ENCODE measurements around the gene GARIN5A. TPM values are rescaled to one million over a fixed set of nuclear protein-coding genes. Genes with fewer than 3 reads are reported as not detected.
A peak's percentile ranks its signal among the peaks of the same experiment; 100 is the strongest.

GARIN5A gene
- total RNA-seq, 2 experiments from 2014 or later = 0.77 to 0.88 TPM

DNA sequence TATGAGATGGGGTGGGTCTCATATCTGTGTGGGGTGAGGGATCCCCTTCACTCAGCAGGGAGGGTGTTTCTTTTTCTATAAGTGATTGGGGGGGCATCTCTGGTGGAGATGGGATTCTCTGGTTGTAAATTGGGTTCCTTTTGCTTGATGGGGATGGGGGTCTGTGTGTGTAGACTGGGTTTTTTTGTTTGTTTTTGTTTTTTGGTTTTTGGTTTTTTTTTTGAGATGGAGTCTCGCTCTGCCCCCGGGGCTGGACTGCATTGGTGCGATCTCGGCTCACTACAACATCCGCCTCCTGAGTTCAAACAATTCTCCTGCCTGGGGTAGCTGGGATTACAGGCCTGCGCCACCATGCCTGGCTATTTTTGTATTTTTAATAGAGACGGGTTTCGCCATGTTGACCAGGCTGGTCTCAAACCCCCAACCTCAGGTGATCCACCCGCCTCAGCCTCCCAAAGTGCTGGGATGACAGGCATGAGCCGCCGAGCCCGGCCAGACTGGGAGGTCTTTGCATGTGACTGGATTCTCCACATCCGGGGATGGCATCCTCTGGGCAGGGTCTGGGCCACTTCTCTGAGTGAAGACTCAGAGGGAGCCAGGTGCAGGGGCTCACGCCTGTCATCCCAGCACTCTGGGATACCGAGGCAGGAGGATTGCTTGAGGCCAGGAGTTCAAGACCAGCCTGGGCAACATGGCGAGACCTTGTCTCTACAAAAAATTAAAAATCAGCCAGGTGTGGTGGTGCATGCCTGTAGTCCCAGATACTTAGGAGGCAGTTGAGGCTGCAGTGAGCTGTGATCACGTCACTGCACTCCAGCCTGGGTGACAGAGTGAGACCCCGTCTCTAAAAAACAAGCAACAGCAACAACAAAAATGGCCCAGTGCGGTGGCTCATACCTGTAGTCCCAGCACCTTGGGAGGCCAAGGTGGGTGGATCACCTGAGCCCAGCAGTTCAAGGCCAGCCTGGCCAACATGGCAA is 43.2 kb downstream of the GARIN5A start:
- CTCF ChIA-PET = no interaction called here
- DNase-seq = no peak
- no peaks in the 10 kb centered on the region for H3K36me3 Mint-ChIP-seq
- H3K4me1 Mint-ChIP-seq (ENCODE audit: low read depth) = peaks cover 14% of the 10 kb centered on the region
- no peak overlapping the region for H3K27ac Mint-ChIP-seq
- no peaks in the 10 kb centered on the region for H3K9me3 Mint-ChIP-seq
- POLR2A ChIA-PET = no interaction called here
- intact Hi-C loops (cut with micrococcal nuclease) = no loop called here
- peaks cover 23% of the 10 kb centered on the region for H3K27me3 Mint-ChIP-seq
- H3K4me3 Mint-ChIP-seq = peak overlapping the region; percentile 23

DNA sequence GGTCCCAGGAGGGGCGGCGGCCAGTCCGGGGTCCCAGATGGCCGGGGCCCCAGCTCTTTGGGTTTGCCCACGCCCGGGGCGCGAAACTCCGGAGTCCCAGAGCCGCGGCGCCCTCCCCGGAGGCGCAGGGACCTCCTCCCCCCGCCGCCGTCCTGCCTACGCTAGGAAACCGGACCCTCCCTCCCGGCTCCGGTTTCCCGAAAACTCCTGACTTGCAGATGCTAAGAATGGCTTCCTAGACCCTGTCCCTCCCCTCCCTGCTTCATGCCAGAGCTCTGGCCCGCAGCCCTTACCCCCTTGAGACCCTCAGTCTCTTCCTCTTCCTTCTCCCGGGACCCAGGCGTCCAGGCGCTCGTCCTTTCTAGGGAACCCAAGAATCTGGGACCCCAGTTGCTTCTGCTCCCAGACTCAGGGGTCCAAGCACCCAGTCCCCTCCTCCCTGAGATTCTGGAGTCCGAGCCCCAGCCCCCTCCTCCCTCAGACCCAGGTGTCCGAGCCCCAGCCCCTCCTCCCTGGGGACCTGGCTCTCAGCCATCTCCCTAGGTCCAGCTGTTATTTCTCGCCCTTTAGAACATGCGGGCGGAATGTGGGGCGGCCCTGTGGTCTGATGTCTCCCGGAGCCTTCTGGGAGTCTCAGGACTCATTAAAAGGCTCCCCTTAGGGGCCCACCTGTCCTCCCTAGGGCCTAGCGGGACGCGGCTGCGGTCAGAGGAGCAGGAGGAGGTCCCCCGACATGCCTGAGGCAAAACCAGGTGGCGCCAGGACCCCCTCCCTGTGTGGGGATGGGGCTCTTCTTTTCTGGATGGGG is 44.2 kb downstream of the GARIN5A start, which contains the start of gene MYBPC2:
MYBPC2 (plus strand) TSS at position 672 of the 808 bp plus-strand sequence; CDS start at position 734, 62 bp downstream.
- Mint-ChIP-seq H3K9me3 (no peaks in the 10 kb centered on the region), H3K4me3 (peak within 1 kb of the TSS; percentile 74), H3K27me3 (peaks cover 24% of the 10 kb centered on the region), H3K27ac (peak within 1 kb of the TSS; percentile 87), H3K36me3 (no peaks in the 10 kb centered on the region), H3K4me1 (ENCODE audit: low read depth) (peaks cover 16% of the 10 kb centered on the region)
- intact Hi-C loops (cut with micrococcal nuclease) = no loop called here
- ChIA-PET POLR2A (no interaction called here), CTCF (interaction anchor here (2.1 kb wide), 1 partner anchor 28 kb away, joined by 8 read pairs; no protein-coding TSS in a partner anchor)
- peak; percentile 21 for DNase-seq

DNA sequence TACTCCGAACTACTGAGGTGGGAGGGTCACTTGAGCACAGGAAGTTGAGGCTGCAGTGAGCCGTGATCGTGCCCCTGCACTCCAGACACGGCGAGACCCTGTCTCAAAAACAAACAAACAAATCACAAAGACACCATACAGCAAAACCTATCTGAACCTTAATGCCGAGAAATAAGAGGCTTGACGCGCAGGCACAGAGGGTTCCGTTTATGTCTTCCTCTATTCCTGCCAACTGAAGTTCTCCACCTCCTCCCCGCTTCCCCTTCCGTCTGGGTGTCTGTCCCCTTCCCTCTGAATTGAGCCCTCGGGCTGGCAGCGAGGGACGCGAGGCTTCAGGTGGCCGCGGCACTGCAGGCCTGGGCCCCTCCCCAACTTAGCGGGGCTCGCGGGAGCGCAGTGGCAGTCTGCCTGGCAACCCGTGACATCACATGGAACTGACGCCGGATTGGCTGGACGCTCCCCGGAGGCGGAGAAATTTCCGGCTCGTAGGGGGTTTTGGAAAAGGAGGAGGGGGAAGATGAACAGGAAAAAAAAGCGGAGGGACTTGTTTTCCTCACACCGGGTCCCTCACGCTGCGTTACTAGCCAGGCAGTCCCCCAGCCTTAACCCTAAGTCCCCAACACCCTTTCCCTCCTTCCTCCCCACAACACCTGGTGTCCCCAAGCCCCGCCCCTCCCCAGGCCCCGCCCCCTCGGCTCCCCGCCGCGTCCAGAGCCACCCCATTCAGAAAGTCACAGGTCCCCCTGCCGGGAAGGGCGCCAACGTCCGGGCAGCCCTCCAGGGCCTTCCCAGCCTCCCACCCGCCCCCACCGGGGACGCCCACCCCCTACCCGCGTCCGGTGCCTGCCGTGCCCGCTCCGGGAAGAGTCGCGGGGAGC is 45.1 kb downstream of the GARIN5A start:
- H3K4me3 Mint-ChIP-seq = peak overlapping the region; percentile 74

DNA sequence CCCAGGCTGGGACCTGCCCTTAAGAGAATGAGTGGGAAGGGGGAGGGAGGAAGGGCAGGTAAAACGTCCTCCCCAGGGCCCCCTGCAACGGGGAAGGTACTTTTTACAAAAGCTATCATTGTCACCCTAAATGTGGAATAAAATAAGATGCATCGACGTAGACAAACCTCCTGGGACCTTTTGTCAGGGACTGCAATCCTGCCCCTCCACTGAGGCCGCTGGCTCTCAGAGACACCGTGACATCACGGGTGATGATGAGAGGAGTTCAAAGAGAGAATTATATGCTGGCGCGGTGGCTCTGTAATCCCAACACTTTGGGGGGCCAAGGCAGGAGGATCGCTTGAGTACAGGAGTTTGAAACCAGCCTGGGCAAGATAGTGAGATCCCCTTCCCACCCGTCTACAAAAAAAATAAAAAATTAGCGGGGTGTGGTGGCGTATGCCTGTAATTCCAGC is 45.7 kb downstream of the GARIN5A start:
- DNase-seq = no peak
- H3K27me3 Mint-ChIP-seq = peaks cover 24% of the 10 kb centered on the region
- no peaks in the 10 kb centered on the region for H3K9me3 Mint-ChIP-seq
- ChIA-PET POLR2A (interaction anchor here (0.6 kb wide), 1 partner anchor 36 kb away, joined by 5 read pairs; no protein-coding TSS in a partner anchor), CTCF (interaction anchor here (1.8 to 2.1 kb wide), 2 partner anchors 30 to 74 kb away, joined by 7 to 8 read pairs; no protein-coding TSS in a partner anchor)
- no peaks in the 10 kb centered on the region for H3K36me3 Mint-ChIP-seq
- no peak overlapping the region for H3K27ac Mint-ChIP-seq
- H3K4me3 Mint-ChIP-seq = peak overlapping the region; percentile 74
- peaks cover 16% of the 10 kb centered on the region for H3K4me1 Mint-ChIP-seq (ENCODE audit: low read depth)
- intact Hi-C loops (cut with micrococcal nuclease) = no loop called here

More for the DNA sequence above, 45.1 kb downstream of the GARIN5A start:
- Mint-ChIP-seq H3K27me3 (peaks cover 24% of the 10 kb centered on the region), H3K9me3 (no peaks in the 10 kb centered on the region), H3K4me1 (ENCODE audit: low read depth) (peaks cover 16% of the 10 kb centered on the region), H3K27ac (peak overlapping the region; percentile 87), H3K36me3 (no peaks in the 10 kb centered on the region)
- CTCF ChIA-PET = interaction anchor here (1.8 to 2.1 kb wide), 2 partner anchors 29 to 74 kb away, joined by 7 to 8 read pairs; no protein-coding TSS in a partner anchor
- POLR2A ChIA-PET = no interaction called here
- peak; percentile 93 for DNase-seq
- intact Hi-C loops (cut with micrococcal nuclease) = no loop called here

DNA sequence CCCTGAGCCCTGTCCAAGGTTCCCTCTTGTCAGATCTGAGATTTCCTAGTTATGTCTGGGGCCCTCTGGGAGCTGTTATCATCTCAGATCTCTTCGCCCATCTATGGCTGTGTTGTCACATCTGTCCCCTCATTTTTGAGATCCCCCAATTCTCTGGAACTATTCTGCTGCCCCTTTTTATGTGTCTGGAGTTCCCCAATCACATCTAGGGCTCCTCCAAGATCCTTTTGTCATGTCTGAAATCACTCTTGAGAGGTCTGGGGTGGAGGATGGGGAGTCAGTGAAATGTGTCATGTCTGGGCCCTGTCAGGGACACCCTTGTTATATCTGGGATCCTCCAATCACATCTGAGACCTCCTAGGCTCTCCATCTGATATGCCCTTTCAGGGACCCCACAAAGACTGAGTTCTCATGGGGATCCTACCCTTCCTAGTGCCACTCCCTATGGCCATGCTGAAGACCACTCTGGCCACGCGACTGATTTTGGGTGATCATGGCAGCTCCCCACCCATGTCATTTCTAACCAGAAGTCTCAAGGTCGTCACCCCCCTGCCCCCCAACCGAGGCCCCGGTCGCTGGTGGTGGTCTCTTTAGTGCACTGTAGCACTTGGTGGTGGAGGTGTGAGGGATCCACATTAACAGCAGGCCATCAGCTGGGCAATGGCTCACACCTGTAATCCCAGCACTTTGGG is 47.7 kb downstream of the GARIN5A start:
- POLR2A ChIA-PET = no interaction called here
- intact Hi-C loops (cut with micrococcal nuclease) = no loop called here
- no peaks in the 10 kb centered on the region for H3K9me3 Mint-ChIP-seq
- no peak overlapping the region for H3K27ac Mint-ChIP-seq
- H3K4me3 Mint-ChIP-seq = no peak overlapping the region
- no peaks in the 10 kb centered on the region for H3K36me3 Mint-ChIP-seq
- peaks cover 16% of the 10 kb centered on the region for H3K4me1 Mint-ChIP-seq (ENCODE audit: low read depth)
- peaks cover 23% of the 10 kb centered on the region for H3K27me3 Mint-ChIP-seq
- no peak for DNase-seq
- CTCF ChIA-PET = interaction anchor here (1.2 kb wide), 1 partner anchor 31 kb away, joined by 3 read pairs; no protein-coding TSS in a partner anchor

DNA sequence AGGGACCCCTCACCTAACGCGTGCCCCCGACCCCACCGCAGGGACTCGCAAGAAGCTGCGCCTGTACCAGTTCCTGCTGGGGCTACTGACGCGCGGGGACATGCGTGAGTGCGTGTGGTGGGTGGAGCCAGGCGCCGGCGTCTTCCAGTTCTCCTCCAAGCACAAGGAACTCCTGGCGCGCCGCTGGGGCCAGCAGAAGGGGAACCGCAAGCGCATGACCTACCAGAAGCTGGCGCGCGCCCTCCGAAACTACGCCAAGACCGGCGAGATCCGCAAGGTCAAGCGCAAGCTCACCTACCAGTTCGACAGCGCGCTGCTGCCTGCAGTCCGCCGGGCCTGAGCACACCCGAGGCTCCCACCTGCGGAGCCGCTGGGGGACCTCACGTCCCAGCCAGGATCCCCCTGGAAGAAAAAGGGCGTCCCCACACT is 48.6 kb downstream of the GARIN5A start:
- Mint-ChIP-seq H3K27me3 (peaks cover 21% of the 10 kb centered on the region), H3K4me1 (ENCODE audit: low read depth) (peaks cover 16% of the 10 kb centered on the region), H3K36me3 (no peaks in the 10 kb centered on the region), H3K4me3 (peak overlapping the region; percentile 41), H3K9me3 (no peaks in the 10 kb centered on the region), H3K27ac (no peak overlapping the region)
- intact Hi-C loops (cut with micrococcal nuclease) = no loop called here
- DNase-seq = peak; percentile 47
- ChIA-PET CTCF (no interaction called here), POLR2A (no interaction called here)

DNA sequence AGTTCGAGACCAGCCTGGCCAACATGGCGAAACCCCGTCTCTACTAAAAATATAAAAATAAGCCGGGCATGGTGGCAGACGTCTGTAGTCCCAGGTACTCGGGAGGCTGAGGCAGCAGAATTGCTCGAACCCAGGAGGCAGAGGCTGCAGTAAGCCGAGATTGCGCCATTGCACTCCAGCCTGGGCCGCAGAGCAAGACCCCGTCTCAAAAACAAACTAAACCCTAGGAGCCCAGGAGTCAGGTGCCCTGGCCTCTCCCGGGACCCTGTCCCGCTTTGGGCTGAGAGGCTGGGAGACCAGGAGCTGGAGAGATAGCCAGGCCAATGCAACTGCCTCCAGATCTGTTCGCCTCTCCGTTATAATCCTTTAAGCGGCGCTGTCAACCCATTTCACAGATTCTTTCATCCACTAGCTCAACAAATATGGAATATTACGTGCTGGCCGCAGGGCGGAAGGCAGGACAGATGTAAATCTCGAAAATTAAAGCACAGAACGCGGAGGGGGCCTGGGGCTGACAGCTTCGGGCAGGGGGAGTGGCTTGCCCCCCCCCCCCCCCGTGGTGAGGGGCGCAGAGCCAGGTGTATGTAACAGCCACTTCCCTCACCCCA is 49.2 kb downstream of the GARIN5A start:
- H3K27me3 Mint-ChIP-seq = peaks cover 18% of the 10 kb centered on the region
- ChIA-PET POLR2A (no interaction called here), CTCF (interaction anchor here (0.7 kb wide), 1 partner anchor 69 kb away, joined by 3 read pairs; no protein-coding TSS in a partner anchor)
- intact Hi-C loops (cut with micrococcal nuclease) = no loop called here
- no peak for DNase-seq
- no peaks in the 10 kb centered on the region for H3K9me3 Mint-ChIP-seq
- H3K4me1 Mint-ChIP-seq (ENCODE audit: low read depth) = peaks cover 16% of the 10 kb centered on the region
- no peaks in the 10 kb centered on the region for H3K36me3 Mint-ChIP-seq
- no peak overlapping the region for H3K27ac Mint-ChIP-seq
- no peak overlapping the region for H3K4me3 Mint-ChIP-seq

DNA sequence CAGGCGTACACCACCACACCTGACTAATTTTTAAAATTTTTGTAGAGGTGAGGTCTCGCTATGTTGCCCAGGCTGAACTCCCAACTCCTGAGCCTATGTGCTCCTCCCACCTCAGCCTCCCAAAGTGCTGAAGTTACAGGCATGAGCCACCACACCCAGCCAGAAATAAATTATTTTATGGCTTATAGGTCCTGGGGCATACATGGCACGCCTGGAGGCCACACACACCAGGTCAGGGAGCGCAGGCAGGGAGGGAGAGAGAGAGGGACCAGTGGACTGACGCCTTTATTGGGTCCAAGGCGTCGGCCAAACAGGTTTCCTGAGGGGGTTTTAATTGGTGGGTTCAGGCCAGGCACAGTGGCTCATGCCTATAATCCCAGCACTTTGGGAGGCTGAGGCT is 51.1 kb downstream of the GARIN5A start:
- ChIA-PET CTCF (no interaction called here), POLR2A (no interaction called here)
- intact Hi-C loops (cut with micrococcal nuclease) = no loop called here
- peaks cover 5% of the 10 kb centered on the region for H3K4me1 Mint-ChIP-seq (ENCODE audit: low read depth)
- no peaks in the 10 kb centered on the region for H3K9me3 Mint-ChIP-seq
- H3K36me3 Mint-ChIP-seq = peaks cover 2% of the 10 kb centered on the region
- H3K4me3 Mint-ChIP-seq = no peak overlapping the region
- peaks cover 22% of the 10 kb centered on the region for H3K27me3 Mint-ChIP-seq
- DNase-seq = no peak
- no peak overlapping the region for H3K27ac Mint-ChIP-seq

DNA sequence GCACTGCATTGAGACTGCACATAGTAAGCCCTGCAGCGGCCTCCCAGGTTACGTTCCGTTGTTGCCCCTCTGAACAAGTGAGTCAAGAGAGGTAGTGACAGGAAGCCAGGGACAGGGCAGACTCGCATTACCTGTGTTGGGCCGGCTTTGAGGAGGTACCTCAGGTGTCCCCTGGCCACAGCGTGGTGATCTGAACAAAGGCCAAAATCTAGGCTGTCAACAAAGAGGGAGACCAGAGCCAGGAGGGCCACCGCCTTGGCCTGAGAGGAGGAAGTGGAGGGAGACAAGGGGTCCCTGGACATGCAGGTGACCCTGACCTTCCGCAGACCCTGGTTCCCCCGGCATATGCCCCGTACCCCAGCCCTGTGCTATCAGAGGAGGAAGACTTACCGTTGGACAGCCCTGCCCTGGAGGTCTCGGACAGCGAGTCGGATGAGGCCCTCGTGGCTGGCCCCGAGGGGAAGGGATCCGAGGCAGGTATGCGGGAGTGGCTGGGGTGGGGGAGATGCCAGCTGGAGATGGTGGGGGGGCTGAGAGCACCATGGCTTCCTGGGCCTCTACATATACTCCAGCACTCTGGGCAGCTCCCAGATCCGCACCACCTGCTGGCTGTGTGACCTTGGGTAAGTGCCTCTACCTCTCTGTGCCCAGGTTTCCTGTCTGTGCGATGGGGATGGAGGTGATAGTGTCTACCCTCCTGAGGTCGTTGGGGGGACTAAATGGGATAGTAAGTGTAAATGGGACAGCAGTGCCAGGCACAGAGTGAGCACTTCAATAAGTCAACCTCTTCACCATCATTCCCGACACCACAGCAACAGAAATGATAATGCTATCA is 53.2 kb downstream of the GARIN5A start:
- no peak overlapping the region for H3K27ac Mint-ChIP-seq
- H3K27me3 Mint-ChIP-seq = peaks cover 26% of the 10 kb centered on the region
- ChIA-PET POLR2A (no interaction called here), CTCF (interaction anchor here (1.0 kb wide), 1 partner anchor 37 kb away, joined by 3 read pairs; no protein-coding TSS in a partner anchor)
- DNase-seq = no peak
- intact Hi-C loops (cut with micrococcal nuclease) = no loop called here
- no peak overlapping the region for H3K4me3 Mint-ChIP-seq
- no peaks in the 10 kb centered on the region for H3K9me3 Mint-ChIP-seq
- peaks cover 2% of the 10 kb centered on the region for H3K36me3 Mint-ChIP-seq
- peaks cover 7% of the 10 kb centered on the region for H3K4me1 Mint-ChIP-seq (ENCODE audit: low read depth)
